Upper lobe of right lung (tissue), 1 donor: ENCODE measurements around the gene DGKH. TPM values are rescaled to one million over a fixed set of nuclear protein-coding genes. Genes with fewer than 3 reads are reported as not detected.
"Not testable (repeated sequence)": the region's sequence is repeated elsewhere in the genome, so short reads cannot be mapped to it uniquely, and the experiment has no call there.

Experiments used
- ATAC-seq: fragments of 200-7000 bp; cut with Tn5 transposase; one replicate; pipeline ENCODE4 v1.9.1; 2020; ENCODE audit warnings: mild to moderate bottlenecking, moderate library complexity
- DNase-seq: peaks from one replicate; pipeline ENCODE4 v3.0.0-alpha.2; 2020
- H3K27ac ChIP-seq: fragments of 200-600 bp; one replicate; pipeline ENCODE4 v1.8.0; 2022
- H3K27me3 ChIP-seq: fragments of 200-600 bp; one replicate; pipeline ENCODE4 v1.8.0; 2022; ENCODE audit warnings: mild to moderate bottlenecking
- H3K36me3 ChIP-seq: fragments of 200-600 bp; one replicate; pipeline ENCODE4 v1.8.0; 2022
- H3K4me1 ChIP-seq: fragments of 200-600 bp; one replicate; pipeline ENCODE4 v1.8.0; 2022
- H3K4me3 ChIP-seq: fragments of 200-600 bp; one replicate; pipeline ENCODE4 v1.8.0; 2022; ENCODE audit warnings: mild to moderate bottlenecking
- H3K9me3 ChIP-seq: fragments of 200-600 bp; one replicate; pipeline ENCODE4 v1.8.0; 2022
- intact Hi-C: fragments of 100-400 bp; cut with DNase I; formaldehyde crosslinking; loops from one replicate; pipeline ENCODE4 v1.11.0; 2022
- total RNA-seq: library from RNA; stranded (reverse); fragmentation: NEBNext Ultra II Directional; extraction: Animal tissue kit (Norgen Biotek cat#: 25700); gene quantifications from one replicate; pipeline ENCODE4 v1.2.1, GENCODE V29; 2021
- TF ChIP-seq, protein P1 (sequence below): fragments of 200-600 bp; IDR thresholded peaks from one replicate; pipeline ENCODE4 v1.8.0; 2022; ENCODE audit warnings: antibody characterized with exemption
- donor health status: DM: no; HTN: yes; CAD: no; lungs with severe emphysema.

Gene DGKH
- total RNA-seq, 1 donor from 2014 or later, result 21.3 TPM

DNA sequence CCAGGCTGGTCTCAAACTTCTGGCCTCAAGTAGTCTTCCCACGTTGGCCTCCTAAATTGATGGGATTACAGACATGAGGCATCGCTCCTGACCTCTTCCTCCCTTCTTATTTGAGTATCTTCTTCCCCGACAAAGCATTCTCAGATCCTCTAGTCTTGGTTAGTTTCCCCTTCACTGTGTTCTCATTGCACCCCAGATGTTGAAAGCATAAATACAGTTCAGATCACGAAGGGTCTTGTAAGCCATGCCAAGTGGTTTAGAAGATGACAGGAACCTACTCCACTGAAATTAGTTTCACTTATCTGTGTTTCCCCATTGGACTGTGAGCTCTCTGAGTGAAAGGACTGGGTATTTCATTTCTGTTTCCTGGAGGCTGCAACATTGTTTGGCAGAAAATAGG is 100.7 kb downstream of the DGKH start:
- H3K9me3 ChIP-seq, result no peaks in the 10 kb centered on the region
- H3K36me3 ChIP-seq, result no peaks in the 10 kb centered on the region
- H3K4me3 ChIP-seq, result no peak overlapping the region
- no peaks in the 10 kb centered on the region for H3K27me3 ChIP-seq
- H3K27ac ChIP-seq, result no peak overlapping the region
- H3K4me1 ChIP-seq, result no peaks in the 10 kb centered on the region
- intact Hi-C loops, result no loop called here
- DNase-seq (no peak), ATAC-seq (no peak)
- TF ChIP-seq, protein P1, sequence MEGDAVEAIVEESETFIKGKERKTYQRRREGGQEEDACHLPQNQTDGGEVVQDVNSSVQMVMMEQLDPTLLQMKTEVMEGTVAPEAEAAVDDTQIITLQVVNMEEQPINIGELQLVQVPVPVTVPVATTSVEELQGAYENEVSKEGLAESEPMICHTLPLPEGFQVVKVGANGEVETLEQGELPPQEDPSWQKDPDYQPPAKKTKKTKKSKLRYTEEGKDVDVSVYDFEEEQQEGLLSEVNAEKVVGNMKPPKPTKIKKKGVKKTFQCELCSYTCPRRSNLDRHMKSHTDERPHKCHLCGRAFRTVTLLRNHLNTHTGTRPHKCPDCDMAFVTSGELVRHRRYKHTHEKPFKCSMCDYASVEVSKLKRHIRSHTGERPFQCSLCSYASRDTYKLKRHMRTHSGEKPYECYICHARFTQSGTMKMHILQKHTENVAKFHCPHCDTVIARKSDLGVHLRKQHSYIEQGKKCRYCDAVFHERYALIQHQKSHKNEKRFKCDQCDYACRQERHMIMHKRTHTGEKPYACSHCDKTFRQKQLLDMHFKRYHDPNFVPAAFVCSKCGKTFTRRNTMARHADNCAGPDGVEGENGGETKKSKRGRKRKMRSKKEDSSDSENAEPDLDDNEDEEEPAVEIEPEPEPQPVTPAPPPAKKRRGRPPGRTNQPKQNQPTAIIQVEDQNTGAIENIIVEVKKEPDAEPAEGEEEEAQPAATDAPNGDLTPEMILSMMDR, result no peak

DNA sequence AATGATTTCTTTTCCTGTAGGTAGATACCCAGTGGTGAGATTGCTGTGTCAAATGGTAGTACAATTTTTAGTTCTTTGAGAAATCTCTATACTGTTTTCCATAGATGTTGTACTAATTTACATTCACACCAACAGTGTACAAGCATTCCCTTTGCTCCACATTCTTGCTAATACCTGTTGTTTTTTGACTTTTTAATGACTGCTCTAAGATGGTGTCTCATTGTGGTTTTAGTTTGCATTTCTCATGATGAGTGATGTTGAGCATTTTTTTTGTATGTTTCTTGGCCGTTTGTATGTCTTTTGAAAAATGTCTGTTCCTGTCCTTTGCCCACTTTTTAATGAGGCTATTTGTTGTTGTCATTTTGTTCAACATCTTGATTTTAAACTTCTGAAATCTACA is 103.3 kb downstream of the DGKH start:
- ATAC-seq (no peak), DNase-seq (no peak)
- H3K9me3 ChIP-seq, result no peaks in the 10 kb centered on the region
- H3K27me3 ChIP-seq, result no peaks in the 10 kb centered on the region
- H3K27ac ChIP-seq, result no peak overlapping the region
- H3K4me3 ChIP-seq, result no peak overlapping the region
- intact Hi-C loops, result no loop called here
- no peaks in the 10 kb centered on the region for H3K4me1 ChIP-seq
- peaks cover 15% of the 10 kb centered on the region for H3K36me3 ChIP-seq
- TF ChIP-seq, protein P1, result no peak

DNA sequence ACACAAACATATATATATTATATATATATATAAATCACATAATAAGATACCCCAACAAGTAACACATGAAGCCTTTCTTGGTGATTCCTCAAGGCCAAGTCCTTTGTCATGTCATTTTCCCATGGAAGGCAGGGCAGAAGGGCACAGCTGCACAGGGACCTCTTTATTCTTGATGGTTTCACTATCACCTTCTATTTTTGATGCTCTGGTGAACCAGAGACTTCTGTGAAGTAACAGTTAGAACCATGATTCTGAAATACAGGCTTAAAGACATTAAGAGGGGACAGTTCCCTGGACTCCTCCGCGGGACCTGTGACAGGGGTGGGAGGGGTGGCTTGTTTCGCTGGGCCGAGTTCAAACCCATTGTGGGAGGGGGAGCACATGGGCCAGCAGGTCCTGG is 104.0 kb downstream of the DGKH start:
- Histone ChIP-seq H3K4me1 (no peaks in the 10 kb centered on the region), H3K27me3 (no peaks in the 10 kb centered on the region), H3K4me3 (no peak overlapping the region), H3K9me3 (no peaks in the 10 kb centered on the region), H3K36me3 (peaks cover 16% of the 10 kb centered on the region), H3K27ac (no peak overlapping the region)
- DNase-seq (no peak), ATAC-seq (no peak)
- intact Hi-C loops, result no loop called here
- TF ChIP-seq, protein P1, result no peak

DNA sequence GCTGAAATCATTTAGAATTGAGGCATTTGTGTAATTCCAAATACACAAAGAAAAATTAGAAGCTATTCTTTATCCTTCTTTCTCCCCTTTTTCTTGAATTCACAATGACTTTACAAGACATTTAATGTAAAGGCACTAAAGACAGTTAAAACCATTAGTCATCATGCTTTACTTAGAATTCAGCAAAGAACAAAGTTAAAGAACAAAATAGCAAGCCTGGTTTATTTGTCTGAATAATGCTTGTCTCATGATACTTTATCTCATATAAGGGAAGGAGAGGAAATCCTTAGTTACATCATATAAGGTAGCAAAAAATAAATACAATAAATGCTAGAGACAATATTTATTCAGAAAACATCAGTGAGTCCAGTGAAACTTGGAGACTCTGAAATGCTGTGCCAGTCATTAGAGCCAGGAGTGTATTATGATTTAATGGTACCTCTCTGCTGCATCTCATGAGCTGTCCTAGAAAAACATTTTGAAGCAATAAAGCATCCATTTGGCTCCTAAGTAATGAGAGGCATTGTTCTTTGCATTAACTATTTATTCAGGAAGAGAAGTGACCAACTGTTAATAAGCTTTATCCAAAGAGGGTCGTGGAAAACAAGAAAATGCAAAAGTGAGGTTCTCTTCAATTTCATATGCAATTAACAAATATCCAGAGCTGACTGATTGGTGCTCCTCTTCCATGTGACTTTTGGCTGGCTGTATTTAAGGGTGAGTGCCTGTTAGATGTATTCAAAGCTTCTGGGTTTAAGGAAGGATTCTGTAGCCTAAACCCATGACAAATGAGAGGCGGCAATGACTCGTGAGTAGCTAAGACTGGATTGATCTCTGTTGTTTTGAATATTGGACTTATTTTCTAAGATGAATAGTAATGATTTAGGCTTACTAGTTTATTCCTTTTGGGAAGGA is 105.0 kb downstream of the DGKH start:
- no peaks in the 10 kb centered on the region for H3K27me3 ChIP-seq
- intact Hi-C loops, result no loop called here
- DNase-seq, result no peak
- no peak overlapping the region for H3K4me3 ChIP-seq
- no peaks in the 10 kb centered on the region for H3K9me3 ChIP-seq
- TF ChIP-seq, protein P1, result no peak
- no peaks in the 10 kb centered on the region for H3K4me1 ChIP-seq
- no peak for ATAC-seq
- peaks cover 16% of the 10 kb centered on the region for H3K36me3 ChIP-seq
- no peak overlapping the region for H3K27ac ChIP-seq

DNA sequence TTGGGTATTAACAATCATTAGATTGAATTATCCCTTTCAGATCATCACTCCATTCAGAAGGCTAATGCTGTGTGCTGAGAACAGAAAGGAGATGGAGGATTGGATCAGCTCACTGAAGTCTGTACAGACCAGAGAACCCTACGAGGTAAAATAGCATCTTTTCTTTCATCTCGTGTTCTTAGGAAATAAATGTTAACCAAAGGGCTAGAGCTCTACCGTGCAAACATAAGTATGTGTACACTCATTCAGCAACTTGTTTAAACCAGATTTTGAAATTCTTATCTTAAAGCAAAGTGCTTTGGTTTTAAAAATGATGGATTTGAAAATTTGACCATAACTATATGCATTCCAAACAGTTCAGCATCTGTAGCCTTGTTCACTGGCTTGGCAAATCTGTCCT is 106.8 kb downstream of the DGKH start:
- ATAC-seq, result no peak
- no peak for DNase-seq

DNA sequence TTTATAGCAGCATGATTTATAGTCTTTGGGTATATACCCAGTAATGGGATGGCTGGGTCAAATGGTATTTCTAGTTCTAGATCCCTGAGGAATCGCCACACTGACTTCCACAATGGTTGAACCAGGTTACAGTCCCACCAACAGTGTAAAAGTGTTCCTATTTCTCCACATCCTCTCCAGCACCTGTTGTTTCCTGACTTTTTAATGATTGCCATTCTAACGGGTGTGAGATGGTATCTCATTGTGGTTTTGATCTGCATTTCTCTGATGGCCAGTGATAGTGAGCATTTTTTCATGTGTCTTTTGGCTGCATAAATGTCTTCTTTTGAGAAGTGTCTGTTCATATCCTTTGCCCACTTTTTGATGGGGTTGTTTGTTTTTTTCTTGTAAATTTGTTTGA is 114.9 kb downstream of the DGKH start:
- H3K4me3 ChIP-seq, H3K27ac ChIP-seq, H3K4me1 ChIP-seq, ATAC-seq, DNase-seq, H3K27me3 ChIP-seq, H3K9me3 ChIP-seq, intact Hi-C loops: not testable (repeated sequence)
- peaks cover 30% of the 10 kb centered on the region for H3K36me3 ChIP-seq

More for the DNA sequence above, 106.8 kb downstream of the DGKH start:
- Histone ChIP-seq H3K27me3 (no peaks in the 10 kb centered on the region), H3K4me3 (no peak overlapping the region), H3K27ac (no peak overlapping the region), H3K9me3 (no peaks in the 10 kb centered on the region), H3K4me1 (no peaks in the 10 kb centered on the region), H3K36me3 (peaks cover 26% of the 10 kb centered on the region)
- TF ChIP-seq, protein P1, result no peak
- intact Hi-C loops, result no loop called here

DNA sequence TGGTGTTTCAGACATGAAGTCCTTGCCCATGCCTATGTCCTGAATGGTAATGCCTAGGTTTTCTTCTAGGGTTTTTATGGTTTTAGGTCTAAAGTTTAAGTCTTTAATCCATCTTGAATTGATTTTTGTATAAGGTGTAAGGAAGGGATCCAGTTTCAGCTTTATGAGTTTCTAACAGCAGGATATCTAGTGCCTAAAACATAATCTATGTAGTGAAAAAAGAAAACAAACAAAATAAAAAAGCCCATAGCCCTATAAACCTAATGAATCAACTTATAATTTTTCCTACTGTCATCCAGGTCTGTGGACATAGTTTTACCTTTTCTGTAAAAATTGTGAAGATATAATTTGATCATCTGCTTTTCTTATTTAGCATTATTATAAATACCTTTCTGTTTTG is 115.5 kb downstream of the DGKH start:
- H3K4me3 ChIP-seq, H3K4me1 ChIP-seq, intact Hi-C loops, H3K9me3 ChIP-seq, H3K27ac ChIP-seq, H3K27me3 ChIP-seq, DNase-seq, ATAC-seq: not testable (repeated sequence)
- peaks cover 36% of the 10 kb centered on the region for H3K36me3 ChIP-seq
